HL-60 (cell line): ENCODE measurements around the gene AICDA.

Source experiments
- CTCF ChIP-seq: IDR thresholded peaks from one replicate; pipeline ENCODE4 v1.5.1; 2011; ENCODE audit warnings: low read length, control low read depth, inconsistent platforms; ENCODE audit not compliant: insufficient read depth
- TF ChIP-seq, protein P1 (sequence below): IDR thresholded peaks from 2 replicates; pipeline ENCODE4 v1.6.1; 2012; ENCODE audit warnings: low read depth; ENCODE audit not compliant: insufficient replicate concordance

GRCh38 chr12:8572507-8572906, 40.2 kb downstream of the AICDA start:
- no peak for TF ChIP-seq CTCF
- TF ChIP-seq, protein P1, sequence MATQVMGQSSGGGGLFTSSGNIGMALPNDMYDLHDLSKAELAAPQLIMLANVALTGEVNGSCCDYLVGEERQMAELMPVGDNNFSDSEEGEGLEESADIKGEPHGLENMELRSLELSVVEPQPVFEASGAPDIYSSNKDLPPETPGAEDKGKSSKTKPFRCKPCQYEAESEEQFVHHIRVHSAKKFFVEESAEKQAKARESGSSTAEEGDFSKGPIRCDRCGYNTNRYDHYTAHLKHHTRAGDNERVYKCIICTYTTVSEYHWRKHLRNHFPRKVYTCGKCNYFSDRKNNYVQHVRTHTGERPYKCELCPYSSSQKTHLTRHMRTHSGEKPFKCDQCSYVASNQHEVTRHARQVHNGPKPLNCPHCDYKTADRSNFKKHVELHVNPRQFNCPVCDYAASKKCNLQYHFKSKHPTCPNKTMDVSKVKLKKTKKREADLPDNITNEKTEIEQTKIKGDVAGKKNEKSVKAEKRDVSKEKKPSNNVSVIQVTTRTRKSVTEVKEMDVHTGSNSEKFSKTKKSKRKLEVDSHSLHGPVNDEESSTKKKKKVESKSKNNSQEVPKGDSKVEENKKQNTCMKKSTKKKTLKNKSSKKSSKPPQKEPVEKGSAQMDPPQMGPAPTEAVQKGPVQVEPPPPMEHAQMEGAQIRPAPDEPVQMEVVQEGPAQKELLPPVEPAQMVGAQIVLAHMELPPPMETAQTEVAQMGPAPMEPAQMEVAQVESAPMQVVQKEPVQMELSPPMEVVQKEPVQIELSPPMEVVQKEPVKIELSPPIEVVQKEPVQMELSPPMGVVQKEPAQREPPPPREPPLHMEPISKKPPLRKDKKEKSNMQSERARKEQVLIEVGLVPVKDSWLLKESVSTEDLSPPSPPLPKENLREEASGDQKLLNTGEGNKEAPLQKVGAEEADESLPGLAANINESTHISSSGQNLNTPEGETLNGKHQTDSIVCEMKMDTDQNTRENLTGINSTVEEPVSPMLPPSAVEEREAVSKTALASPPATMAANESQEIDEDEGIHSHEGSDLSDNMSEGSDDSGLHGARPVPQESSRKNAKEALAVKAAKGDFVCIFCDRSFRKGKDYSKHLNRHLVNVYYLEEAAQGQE, result no peak
